T47D (cell line): ENCODE data around the gene KLHL41.
"Not testable (repeated sequence)": the region's sequence is repeated elsewhere in the genome, so short reads cannot be mapped to it uniquely, and the experiment has no call there.

Source experiments
- DNase-seq, 2 experiments: peaks; one replicate each; pipeline versions ENCODE4 v3.0.0 to v3.0.0-alpha.2; 2011 to 2012; ENCODE audit warnings: low read depth in 1 of 2, low spot score in 1 of 2
- JUND ChIP-seq: IDR thresholded peaks from 2 replicates; pipeline ENCODE4 v1.6.1; 2012; ENCODE audit warnings: low read depth
- in situ Hi-C: cut with HindIII; loops from 2 replicates; pipeline ENCODE4 v1.10.0; 2016; ENCODE audit warnings: low sequenced_read_pairs, low pct_unique_long_range_greater_than_20kb

Gene KLHL41

GRCh38 chr2:169562519-169562918 lies 53.0 kb downstream of the KLHL41 start:
- peak in 1 of 2 experiments; percentile 3 for DNase-seq
- in situ Hi-C loops, result no loop called here
- TF ChIP-seq JUND, result no peak

GRCh38 chr2:169565686-169566085 lies 56.2 kb downstream of the KLHL41 start:
- DNase-seq, result no peak
- no peak for TF ChIP-seq JUND
- in situ Hi-C loops, result no loop called here

GRCh38 chr2:169569948-169570347 lies 60.4 kb downstream of the KLHL41 start:
- in situ Hi-C loops, result no loop called here
- no peak for TF ChIP-seq JUND
- no peak for DNase-seq

GRCh38 chr2:169570752-169571151 lies 61.2 kb downstream of the KLHL41 start:
- in situ Hi-C loops, DNase-seq: not testable (repeated sequence)

- no peak for TF ChIP-seq JUND
- in situ Hi-C loops, result no loop called here
- DNase-seq, result no peak
These were observed 62.1 kb downstream of the KLHL41 start for GRCh38 chr2:169571571-169571970.

- in situ Hi-C loops, result no loop called here
- no peak for TF ChIP-seq JUND
- no peak for DNase-seq
These were observed 62.7 kb downstream of the KLHL41 start for GRCh38 chr2:169572189-169572588.

GRCh38 chr2:169572821-169573159 lies 63.3 kb downstream of the KLHL41 start:
- DNase-seq, result no peak
- in situ Hi-C loops, result no loop called here
- TF ChIP-seq JUND, result no peak

GRCh38 chr2:169573160-169573973 lies 63.9 kb downstream of the KLHL41 start, which contains the start of gene FASTKD1:
Gene FASTKD1 (minus strand): TSS chr2:169573865. CDS start chr2:169572029, 1,836 bp downstream.
- peak; percentile 82 to 87 for DNase-seq
- no peak for TF ChIP-seq JUND
- in situ Hi-C loops, result no loop called here

GRCh38 chr2:169573974-169574299 lies 64.4 kb downstream of the KLHL41 start:
- TF ChIP-seq JUND, result no peak
- in situ Hi-C loops, result no loop called here
- DNase-seq, result no peak

- in situ Hi-C loops, DNase-seq: not testable (repeated sequence)
These were observed 65.0 kb downstream of the KLHL41 start for GRCh38 chr2:169574539-169574938.

GRCh38 chr2:169575264-169575663 lies 65.8 kb downstream of the KLHL41 start:
- in situ Hi-C loops, DNase-seq: not testable (repeated sequence)
